A673 (cell line): ENCODE data around the gene EYA4. TPM values are rescaled to one million over a fixed set of nuclear protein-coding genes. Genes with fewer than 3 reads are reported as not detected.

Source experiments
- BruUV-seq: library from RNA; stranded (reverse); fragments of 400-500 nt; replicated peaks from 2 replicates; lab custom pipeline; 2021; lab: Mats Ljungman, UMichigan
- CTCF ChIA-PET: fragments of 300-600 bp; sonication (Branson Sonifier 250); formaldehyde crosslinking; loops from one replicate; lab custom pipeline; 2022; ENCODE audit warnings: antibody characterized with exemption; lab: Charles Lee
- POLR2A ChIA-PET: fragments of 300-600 bp; sonication (Branson Sonifier 250); formaldehyde crosslinking; loops from one replicate; lab custom pipeline; 2022; ENCODE audit warnings: antibody characterized with exemption; ENCODE audit not compliant: low non-redundant PET; lab: Charles Lee
- DNase-seq: peaks from one replicate; pipeline ENCODE4 v3.0.0-alpha.2; 2015; ENCODE audit warnings: low spot score
- H3K27ac ChIP-seq: fragments of 200-600 bp; sonication (generic); 2 replicates; pipeline ENCODE4 v1.5.1; 2016; ENCODE audit warnings: mixed run types, low read depth, mild to moderate bottlenecking, mixed read lengths, antibody characterized with exemption, low read length; ENCODE audit not compliant: poor library complexity, severe bottlenecking
- H3K27me3 ChIP-seq: fragments of 200-600 bp; sonication (generic); replicated peaks from 2 replicates; pipeline ENCODE4 v1.6.1; 2017; ENCODE audit warnings: mixed run types, low read depth, mild to moderate bottlenecking, mixed read lengths, antibody characterized with exemption, low read length; ENCODE audit not compliant: insufficient read depth, poor library complexity
- H3K36me3 ChIP-seq: fragments of 200-600 bp; sonication (generic); 2 replicates; pipeline ENCODE4 v1.6.1; 2016; ENCODE audit warnings: mixed run types, mild to moderate bottlenecking, mixed read lengths, antibody characterized with exemption, low read length; ENCODE audit not compliant: insufficient read depth, poor library complexity, severe bottlenecking
- H3K4me1 ChIP-seq: fragments of 200-600 bp; sonication (generic); 2 replicates; pipeline ENCODE4 v1.6.1; 2017; ENCODE audit warnings: mixed run types, mild to moderate bottlenecking, mixed read lengths, antibody characterized with exemption, low read length; ENCODE audit not compliant: insufficient read depth, poor library complexity, severe bottlenecking
- H3K4me3 ChIP-seq: fragments of 200-600 bp; sonication (generic); 2 replicates; pipeline ENCODE4 v1.5.1; 2016; ENCODE audit warnings: low read depth, mixed run types, mild to moderate bottlenecking, mixed read lengths, low read length; ENCODE audit not compliant: poor library complexity, severe bottlenecking
- H3K9me3 ChIP-seq: fragments of 200-600 bp; sonication (generic); 2 replicates; pipeline ENCODE4 v1.6.1; 2016; ENCODE audit warnings: mixed run types, low read depth, mild to moderate bottlenecking, mixed read lengths, antibody characterized with exemption, low read length; ENCODE audit not compliant: poor library complexity, severe bottlenecking
- EZH2 ChIP-seq: fragments of 200-600 bp; sonication (generic); IDR thresholded peaks from 2 replicates; pipeline ENCODE4 v1.6.1; 2017; ENCODE audit warnings: borderline replicate concordance, low read depth, mild to moderate bottlenecking, mixed read lengths, antibody characterized with exemption, low read length; ENCODE audit not compliant: poor library complexity, severe bottlenecking
- intact Hi-C: fragments of 100-400 bp; cut with micrococcal nuclease; formaldehyde crosslinking; loops from one replicate; pipeline ENCODE4 v1.10.0; 2022; ENCODE audit not compliant: unreplicated experiment
- total RNA-seq: library from RNA; stranded (reverse); gene quantifications from 2 replicates; pipeline ENCODE4 v1.2.3, GENCODE V29; 2021
- TF ChIP-seq, protein P1 (sequence below): fragments of 300-800, 200-600 bp; sonication (generic); conservative IDR thresholded peaks from 2 replicates; pipeline ENCODE4 v1.5.1; 2017; ENCODE audit warnings: low read depth, mild to moderate bottlenecking, antibody characterized with exemption, low read length, moderate library complexity, mixed read lengths

Gene EYA4
- total RNA-seq, 1 experiment from 2014 or later = 1.3 TPM

DNA sequence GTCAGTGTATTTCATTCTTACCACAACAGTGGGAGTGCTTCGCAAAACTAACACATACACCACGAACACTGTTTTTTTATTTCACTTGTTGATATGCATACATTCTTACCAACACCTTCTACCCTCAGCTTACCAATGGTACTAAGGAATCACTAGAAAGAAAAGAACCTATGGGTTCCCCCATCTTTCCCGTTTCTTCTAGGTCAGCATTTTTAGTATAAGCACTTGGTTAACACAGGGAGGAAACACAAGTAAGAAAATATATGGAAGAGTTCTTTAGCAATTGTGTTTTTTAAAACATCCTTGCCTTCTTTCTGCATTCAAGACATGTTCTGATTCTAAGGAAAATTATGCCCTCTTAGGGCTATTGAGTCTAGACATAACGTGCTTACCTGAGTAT is 39.9 kb upstream of the EYA4 start:
- ChIA-PET POLR2A (no interaction called here), CTCF (no interaction called here)

DNA sequence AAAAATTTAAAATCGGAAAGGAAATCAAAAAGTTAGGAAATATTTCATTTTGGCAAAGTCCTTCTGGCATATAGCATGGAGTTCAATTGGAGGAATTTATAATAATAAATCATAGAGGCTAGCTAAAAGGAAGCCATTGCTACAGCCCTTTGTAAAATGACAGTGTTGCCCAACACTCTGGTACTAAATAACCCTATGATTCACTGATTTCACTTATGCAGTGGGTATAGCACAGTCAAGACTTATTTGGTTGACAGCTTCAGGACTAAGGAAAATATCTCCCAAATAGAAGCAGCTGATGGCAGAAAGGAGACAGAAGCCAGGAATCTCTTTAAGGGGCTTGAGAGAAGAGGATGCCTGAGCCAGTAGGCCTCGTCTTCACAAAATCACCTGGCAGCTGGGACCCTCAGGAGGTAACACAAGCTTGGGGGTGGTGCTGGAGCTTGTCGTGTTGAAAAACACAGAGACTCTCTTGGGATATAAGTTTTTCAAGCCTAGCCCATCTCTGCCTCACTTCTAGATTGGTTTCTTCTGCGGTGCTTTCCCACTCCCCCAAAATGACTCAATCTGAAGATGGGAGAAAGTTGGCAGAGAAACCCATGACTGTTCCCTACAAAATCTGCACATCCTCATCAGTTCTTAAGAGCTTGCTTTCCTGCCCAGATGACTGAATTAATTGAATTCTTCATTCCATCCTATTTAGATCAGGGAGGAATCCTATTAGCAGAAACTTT is 38.4 kb upstream of the EYA4 start:
- BruUV-seq = no TSS peak
- H3K27ac ChIP-seq = no peak overlapping the region
- H3K27me3 ChIP-seq = peaks cover 4% of the 10 kb centered on the region
- no peak overlapping the region for H3K4me3 ChIP-seq
- no peaks in the 10 kb centered on the region for H3K9me3 ChIP-seq
- TF ChIP-seq EZH2 = no peak
- TF ChIP-seq, protein P1, sequence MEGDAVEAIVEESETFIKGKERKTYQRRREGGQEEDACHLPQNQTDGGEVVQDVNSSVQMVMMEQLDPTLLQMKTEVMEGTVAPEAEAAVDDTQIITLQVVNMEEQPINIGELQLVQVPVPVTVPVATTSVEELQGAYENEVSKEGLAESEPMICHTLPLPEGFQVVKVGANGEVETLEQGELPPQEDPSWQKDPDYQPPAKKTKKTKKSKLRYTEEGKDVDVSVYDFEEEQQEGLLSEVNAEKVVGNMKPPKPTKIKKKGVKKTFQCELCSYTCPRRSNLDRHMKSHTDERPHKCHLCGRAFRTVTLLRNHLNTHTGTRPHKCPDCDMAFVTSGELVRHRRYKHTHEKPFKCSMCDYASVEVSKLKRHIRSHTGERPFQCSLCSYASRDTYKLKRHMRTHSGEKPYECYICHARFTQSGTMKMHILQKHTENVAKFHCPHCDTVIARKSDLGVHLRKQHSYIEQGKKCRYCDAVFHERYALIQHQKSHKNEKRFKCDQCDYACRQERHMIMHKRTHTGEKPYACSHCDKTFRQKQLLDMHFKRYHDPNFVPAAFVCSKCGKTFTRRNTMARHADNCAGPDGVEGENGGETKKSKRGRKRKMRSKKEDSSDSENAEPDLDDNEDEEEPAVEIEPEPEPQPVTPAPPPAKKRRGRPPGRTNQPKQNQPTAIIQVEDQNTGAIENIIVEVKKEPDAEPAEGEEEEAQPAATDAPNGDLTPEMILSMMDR = no peak
- no peaks in the 10 kb centered on the region for H3K36me3 ChIP-seq
- intact Hi-C loops = no loop called here
- no peaks in the 10 kb centered on the region for H3K4me1 ChIP-seq
- no peak for DNase-seq
- ChIA-PET POLR2A (no interaction called here), CTCF (no interaction called here)

More for the DNA sequence above, 39.9 kb upstream of the EYA4 start:
- no peaks in the 10 kb centered on the region for H3K36me3 ChIP-seq
- no peaks in the 10 kb centered on the region for H3K9me3 ChIP-seq
- no peaks in the 10 kb centered on the region for H3K4me1 ChIP-seq
- peaks cover 4% of the 10 kb centered on the region for H3K27me3 ChIP-seq
- intact Hi-C loops = no loop called here
- no peak for DNase-seq
- no peak overlapping the region for H3K27ac ChIP-seq
- TF ChIP-seq EZH2 = no peak
- no TSS peak for BruUV-seq
- H3K4me3 ChIP-seq = no peak overlapping the region

GRCh38 chr6:133203344-133203697 is 37.8 kb upstream of the EYA4 start:
- no peaks in the 10 kb centered on the region for H3K9me3 ChIP-seq
- peaks cover under 1% of the 10 kb centered on the region for H3K27me3 ChIP-seq
- POLR2A ChIA-PET = no interaction called here
- BruUV-seq = no TSS peak
- no peak overlapping the region for H3K27ac ChIP-seq
- CTCF ChIA-PET = no interaction called here
- no peak overlapping the region for H3K4me3 ChIP-seq
- H3K36me3 ChIP-seq = no peaks in the 10 kb centered on the region
- intact Hi-C loops = no loop called here
- no peaks in the 10 kb centered on the region for H3K4me1 ChIP-seq
- TF ChIP-seq, protein P1 = no peak
- TF ChIP-seq EZH2 = no peak
- no peak for DNase-seq

- DNase-seq = no peak
- no peak overlapping the region for H3K27ac ChIP-seq
- no peaks in the 10 kb centered on the region for H3K27me3 ChIP-seq
- H3K4me1 ChIP-seq = no peaks in the 10 kb centered on the region
- ChIA-PET CTCF (no interaction called here), POLR2A (no interaction called here)
- BruUV-seq = no TSS peak
- H3K4me3 ChIP-seq = no peak overlapping the region
- H3K9me3 ChIP-seq = no peaks in the 10 kb centered on the region
- intact Hi-C loops = no loop called here
- no peak for TF ChIP-seq EZH2
- TF ChIP-seq, protein P1 = no peak
- no peaks in the 10 kb centered on the region for H3K36me3 ChIP-seq
These were observed 35.9 kb upstream of the EYA4 start for GRCh38 chr6:133205304-133205703.
